EH (cell line): ENCODE results near the gene ORM2.
A peak's percentile ranks its signal among the peaks of the same experiment; 100 is the strongest.
"Not testable (repeated sequence)": the region's sequence is repeated elsewhere in the genome, so short reads cannot be mapped to it uniquely, and the experiment has no call there.

Source experiments
- DNase-seq: peaks from one replicate; pipeline ENCODE4 v3.0.0-alpha.2; 2015; ENCODE audit warnings: low read depth

Gene ORM2

DNA sequence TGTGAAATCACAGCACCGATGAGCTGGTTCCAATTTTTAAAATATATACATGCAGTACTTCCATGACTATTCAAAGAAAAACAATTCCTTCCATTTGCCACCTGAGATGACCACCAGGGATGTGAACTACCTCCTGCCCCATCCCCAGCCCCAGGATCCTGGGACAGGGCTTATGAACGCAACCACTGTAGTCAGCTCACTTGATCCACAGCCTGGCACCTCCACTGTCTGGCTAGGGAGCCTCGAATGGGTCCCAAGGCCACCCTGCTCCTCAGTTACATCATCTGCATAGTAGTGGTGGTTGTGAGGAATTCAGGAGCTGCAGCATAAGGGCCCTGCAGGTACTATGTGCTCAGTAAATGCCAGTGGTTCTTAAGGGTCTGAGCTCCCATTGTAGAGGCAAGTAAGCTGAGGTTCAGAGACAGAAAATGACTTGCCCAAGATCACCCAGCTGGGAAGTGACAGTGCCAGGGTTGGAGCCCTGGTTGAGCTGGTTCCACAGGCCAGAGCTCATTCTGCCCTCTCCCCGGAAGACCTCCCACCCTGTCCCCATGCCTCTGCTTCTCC is 2.9 kb downstream of the ORM2 start:
- not testable (repeated sequence) for DNase-seq

GRCh38 chr9:114333718-114334117 is 4.0 kb downstream of the ORM2 start:
- not testable (repeated sequence) for DNase-seq

DNA sequence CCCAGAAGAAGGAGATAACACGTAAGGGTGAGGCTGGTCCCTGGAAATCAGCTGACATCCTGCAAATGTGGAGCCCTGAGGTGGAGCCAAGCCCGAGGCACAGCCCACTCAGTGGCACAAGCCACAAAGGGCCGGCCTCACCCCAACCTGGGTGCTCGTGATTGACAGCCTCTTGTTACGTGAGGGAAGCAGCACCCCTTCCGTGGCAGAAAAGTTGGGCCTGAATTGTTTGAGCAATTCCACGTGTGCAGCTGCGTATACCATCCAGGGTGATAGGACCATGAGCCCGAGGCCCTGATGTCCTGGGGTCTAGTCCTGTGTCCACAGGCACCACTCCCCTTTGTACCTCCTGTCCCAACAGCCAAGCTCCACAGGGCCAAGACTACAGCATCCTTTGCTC is 4.8 kb downstream of the ORM2 start:
- DNase-seq: no peak

DNA sequence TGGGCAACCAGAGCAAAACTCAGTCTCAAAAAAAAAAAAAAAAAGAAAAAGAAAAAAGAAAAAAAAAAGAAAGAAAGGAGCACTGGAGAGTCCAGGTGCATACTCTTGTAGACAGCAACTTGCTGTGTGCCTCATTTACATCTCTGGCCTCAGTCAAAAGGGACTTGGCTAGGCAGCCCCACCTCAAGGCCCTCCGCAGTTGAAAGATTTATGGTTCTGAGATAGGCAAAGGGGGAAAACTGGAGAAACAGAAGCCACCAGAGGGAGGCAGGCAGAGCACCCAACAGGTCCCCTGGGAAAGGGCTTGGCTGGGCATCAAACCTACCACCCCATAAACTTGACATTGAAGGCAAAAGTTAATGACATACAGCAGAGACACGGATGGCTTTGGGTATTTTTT is 6.1 kb downstream of the ORM2 start:
- no peak for DNase-seq

DNA sequence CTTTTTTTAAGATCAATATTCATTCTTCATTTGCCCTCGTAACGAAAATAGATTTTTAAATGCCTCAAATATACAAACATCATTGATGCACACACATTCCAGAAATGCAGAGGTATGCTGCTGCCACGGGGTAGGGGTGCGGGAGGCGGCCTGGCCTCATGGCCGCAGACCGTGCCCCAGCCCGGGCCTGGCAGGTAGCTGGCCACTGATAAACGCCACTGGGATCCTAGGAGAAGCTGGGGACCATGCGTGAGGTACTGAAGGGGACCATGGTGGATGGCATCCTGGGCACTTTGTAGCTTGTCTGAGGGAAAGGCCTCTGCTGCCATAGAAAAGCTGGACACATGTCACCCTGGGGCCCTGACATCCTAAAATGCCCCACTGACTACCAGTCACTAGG is 6.5 kb downstream of the ORM2 start:
- no peak for DNase-seq

- DNase-seq: no peak
These were observed 7.2 kb downstream of the ORM2 start for GRCh38 chr9:114336699-114337395.

GRCh38 chr9:114338187-114338586 is 8.5 kb downstream of the ORM2 start:
- DNase-seq: no peak

- DNase-seq: peak; percentile 67
These were observed 9.7 kb downstream of the ORM2 start for GRCh38 chr9:114339130-114339908.

- no peak for DNase-seq
These were observed 11.6 kb downstream of the ORM2 start for GRCh38 chr9:114341152-114341830.

DNA sequence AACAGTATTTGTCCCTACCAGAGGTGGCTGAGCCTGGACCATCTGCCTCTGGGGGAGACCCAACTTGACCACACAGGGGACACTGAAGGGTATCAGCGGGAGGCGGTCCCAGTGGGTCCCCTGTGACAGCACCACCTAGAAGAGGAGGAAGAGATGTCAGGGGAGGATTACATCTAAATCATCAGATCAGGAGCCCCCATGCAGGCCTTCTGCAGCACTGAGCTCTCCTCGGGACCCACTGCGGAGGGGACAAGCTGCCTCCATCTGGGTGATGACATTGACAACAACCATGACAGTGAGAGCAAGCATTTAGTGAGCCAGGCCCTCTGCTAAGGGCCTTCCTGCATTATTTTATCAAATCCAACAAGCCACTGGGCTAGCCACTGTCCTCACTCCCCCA is 12.3 kb downstream of the ORM2 start:
- no peak for DNase-seq

DNA sequence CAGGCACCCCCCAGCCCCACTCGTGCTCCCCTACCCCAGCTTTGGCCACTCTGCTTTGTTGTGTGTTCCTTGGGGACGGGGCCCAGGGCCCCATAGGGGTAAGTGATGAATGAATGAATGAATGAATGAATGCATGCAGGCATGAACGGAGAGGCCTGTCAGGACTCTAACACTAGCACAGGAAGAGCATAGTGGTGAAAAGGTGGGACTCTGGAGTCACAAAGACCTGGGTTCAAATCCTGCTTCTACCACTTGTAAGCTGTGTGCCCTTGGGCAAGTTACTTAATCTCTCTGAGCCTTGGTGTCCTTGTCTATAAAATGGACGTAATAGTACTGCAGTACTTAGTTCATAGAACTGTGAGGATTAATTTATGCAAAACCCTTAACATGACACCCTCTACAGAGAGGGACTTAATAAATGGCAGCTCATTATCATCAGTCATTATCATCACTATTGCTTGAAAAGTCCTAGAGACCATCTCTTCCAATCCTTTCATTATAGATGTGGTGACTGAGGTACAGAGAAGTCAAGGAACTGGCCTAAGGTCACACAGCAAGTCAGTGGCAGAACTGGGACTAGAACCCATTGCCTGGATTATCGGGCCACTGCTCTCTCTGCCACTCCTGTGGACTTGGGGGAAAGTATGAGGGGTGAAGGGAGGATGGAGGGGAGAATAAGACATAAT is 13.2 kb downstream of the ORM2 start:
- no peak for DNase-seq

DNA sequence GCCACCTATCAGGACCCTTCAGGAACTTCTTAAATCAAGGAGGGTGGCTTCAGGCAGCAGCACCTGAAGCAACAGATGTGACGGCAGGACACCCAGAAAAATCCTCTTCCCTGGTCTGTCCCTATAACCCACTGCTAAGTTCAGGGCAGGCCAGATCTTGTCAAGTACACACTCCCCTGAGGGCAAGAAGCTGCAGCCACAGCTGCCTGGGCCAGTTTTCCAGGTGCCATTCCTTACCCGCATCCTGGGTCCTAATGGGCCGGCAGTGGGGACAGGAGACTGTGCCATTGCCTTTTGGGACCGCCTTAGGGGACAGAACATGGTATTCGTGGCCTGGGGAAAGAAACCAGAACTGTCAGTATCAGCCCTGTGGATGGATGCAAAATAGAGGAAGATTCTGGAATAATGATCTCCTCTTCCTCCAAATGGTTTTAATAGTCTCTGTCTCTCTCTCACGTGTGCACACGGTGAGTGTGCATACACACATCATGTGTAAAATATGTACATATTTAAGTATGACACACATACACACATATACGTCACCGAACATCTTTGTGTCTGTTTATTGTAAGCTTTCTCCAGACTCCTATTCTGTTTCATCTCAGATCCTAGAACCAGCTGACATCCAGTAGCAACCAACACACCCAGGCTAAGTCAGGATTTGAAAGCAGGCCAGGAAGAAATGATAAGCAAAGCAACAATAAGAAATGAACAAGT is 14.0 kb downstream of the ORM2 start:
- DNase-seq: no peak

- DNase-seq: no peak
These were observed 14.5 kb downstream of the ORM2 start for GRCh38 chr9:114344188-114344566.

- DNase-seq: no peak
These were observed 15.0 kb downstream of the ORM2 start for GRCh38 chr9:114344692-114345091.

GRCh38 chr9:114345493-114346065 is 15.9 kb downstream of the ORM2 start:
- no peak for DNase-seq

DNA sequence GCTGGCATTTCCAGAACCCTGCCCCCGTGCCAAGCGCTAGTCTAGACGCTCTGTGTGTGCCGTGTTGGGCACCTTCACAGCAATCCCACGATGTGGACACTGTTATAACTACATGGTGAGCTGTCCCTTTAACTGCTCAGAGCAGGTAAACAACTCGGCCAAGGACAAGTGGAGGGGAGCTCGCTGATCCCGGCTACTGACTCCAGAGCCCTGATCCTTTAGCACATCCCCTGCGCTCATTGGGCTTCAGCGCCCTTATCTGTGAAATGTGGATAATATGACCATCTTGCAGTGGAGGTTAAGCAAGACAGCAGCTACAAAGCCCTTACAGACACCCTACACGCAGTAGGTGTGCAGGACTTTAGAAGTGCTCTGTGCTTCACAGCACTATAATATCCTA is 16.5 kb downstream of the ORM2 start:
- no peak for DNase-seq

DNA sequence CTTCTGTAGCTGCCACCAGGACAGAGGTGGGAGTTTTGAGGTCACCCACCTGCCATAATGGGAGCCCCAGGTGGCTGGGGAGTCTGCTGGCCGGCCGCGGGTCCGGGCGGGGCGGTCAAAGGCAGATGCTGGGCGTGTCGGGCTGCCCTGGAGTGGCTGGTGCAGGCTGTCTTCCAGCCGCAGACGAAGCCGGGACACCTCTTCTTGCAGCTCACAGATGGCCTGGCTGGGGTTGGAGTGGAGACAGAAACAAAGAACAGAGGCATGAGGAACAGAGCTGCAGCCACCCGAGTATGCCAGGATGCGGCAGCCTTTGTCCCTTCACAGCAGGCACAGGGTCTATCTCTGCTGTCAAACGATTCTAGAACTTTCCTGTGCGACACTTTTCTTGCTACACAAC is 18.0 kb downstream of the ORM2 start:
- no peak for DNase-seq

DNA sequence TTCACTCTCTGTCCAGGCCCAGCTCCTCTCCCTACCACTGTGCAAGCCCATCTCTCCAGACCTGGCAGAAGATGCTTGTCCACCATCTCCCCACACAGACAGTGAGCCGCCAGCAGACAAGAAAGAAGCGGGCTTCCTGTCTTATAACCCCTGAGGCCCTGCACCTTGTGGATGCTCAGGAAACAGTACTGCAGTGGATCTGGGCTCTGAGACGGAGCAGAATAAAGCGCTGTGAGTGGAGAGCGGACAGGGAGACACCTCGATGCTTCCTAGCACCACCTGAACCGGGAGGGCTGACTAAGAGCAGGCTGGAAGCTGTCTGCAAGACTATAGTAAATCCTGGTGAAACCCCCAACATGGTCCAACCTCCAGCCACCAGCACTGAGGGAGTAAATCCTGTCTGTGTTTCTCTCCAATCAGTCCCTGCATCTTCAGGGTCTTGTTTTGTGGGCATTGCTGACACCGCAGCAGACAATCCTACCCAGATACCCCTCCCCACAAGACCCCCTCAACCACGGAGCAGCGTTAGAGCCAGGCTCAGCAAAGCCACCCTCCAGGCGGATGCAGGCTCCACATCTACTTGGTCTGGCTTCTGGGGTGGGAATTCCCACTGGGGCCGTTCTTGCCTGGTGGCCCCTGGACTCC is 18.7 kb downstream of the ORM2 start:
- no peak for DNase-seq

DNA sequence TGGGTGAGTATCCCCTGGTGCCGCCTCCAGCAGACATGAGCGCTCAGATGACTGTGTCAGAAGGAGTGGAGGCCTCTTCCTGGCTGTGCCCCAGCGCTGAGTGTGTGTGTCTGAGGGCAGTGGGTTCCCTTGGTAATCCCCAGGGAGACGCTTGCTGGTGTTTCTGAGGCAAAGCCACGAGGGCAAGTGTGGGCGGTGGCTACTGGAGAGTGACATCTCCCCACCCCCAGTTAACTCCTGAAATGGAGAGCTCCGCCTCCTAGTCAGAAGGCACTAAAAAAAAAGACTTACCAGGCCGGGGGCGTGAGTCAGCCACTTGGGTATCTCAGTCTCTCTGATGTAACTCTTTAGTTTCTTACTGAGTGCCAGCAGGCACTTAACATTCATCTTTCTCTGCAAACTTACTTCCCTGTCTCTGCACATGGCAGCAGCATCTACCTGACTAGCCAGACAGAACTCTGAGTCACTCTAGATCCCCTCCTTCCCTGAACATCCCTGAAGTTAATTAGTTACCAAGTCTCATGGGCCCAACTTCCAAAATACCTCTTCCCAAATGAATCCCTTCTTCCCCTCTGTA is 19.3 kb downstream of the ORM2 start:
- DNase-seq: peak; percentile 100

DNA sequence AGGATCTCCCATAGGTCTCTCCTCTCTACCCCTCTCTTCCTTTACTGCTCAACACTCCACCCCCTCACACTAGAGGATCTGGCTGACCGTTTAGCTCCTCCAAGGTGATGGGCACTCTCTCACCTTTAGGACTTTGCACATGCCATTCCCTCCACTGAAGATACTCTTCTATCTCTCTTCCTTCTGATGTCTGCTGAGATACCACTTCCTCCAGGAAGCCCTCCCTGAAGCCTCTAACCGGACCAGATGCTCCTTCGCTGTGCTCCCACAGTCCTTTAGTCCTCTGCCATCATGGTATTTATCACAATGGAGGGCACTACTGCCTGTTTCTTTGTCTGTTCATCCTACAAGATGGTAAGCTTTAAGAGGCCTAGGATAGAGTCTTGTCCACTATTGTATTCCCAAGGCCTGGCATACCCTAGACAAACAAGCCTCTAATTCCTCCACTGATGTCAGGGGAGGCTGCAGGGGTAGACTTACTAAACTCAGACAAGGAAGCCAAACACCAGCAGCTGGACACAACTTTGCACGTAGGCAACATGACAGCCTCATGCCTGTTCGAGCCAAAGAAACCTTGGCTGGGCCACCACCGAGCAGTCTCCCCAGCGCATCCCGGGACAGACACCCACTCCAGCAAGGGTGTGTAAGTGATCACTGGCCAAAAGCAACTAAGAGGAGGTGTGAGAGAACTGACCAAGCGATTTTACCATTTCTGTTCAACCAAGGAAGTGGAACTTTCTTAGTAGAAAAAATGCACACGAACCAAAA is 20.2 kb downstream of the ORM2 start:
- DNase-seq: no peak
